Measurements from ENCODE around the gene OTOP2.
A peak's percentile ranks its signal among the peaks of the same experiment; 100 is the strongest.
"Not testable (repeated sequence)": the region's sequence is repeated elsewhere in the genome, so short reads cannot be mapped to it uniquely, and the experiment has no call there.

Gene OTOP2

DNA sequence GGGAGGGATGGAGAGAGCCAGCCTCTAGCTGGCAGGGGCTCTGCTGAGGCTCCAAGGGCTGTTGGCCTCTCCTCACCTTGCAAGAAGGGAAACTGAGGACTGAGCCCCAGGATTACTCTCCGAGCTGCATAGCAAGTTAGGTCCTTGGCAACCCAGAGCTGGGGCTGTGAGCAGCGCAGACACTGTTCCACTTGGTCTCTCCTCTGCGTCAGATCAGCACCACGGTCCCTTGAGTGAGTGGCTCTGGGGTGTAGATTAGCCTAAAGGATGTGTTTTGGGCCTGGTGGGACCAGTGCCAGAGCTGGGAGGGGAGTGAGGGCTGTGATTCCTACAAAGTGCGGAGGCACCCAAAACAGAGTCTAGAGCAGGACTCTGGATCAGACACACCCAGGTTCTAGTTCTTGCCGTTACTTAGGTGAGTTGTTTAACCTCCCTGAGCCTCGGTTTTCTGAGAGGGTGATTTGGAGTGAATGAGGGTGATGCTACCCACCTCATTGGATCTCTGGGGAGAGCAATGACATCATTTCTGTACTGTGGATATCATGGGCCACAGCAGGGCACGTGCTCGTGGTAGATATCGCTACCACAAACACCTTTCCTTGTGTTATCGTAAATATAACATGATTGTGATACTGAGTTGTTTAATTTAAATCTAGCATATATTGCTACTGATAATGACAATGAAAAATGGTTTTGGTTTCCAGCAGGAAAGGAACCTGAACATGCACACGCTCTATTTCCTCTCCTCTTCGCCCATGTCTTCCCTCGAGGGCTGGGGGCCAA, 22.5 kb upstream of the OTOP2 start:
- no peak for DNase-seq

GRCh38 chr17:74903034-74903433, 21.0 kb upstream of the OTOP2 start:
- no peak for DNase-seq

DNA sequence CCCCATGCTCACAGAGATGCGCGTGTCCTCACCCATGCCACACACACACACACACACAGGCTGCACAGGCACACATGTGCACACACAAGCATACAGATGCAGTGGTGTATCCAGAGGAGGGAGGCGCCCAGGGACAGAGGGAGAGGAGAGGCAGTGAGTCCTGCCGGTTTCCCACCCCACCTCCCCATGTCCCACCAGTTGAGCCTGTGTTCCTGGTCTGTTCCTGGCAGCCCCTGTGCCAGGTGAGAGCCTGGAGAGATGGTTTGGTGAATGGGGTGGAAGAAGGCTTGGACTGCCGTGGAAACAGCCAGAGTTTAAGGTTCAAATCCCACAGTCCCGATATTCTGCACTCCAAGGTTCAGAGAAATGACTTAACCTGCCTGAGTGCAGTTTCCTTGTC, 20.4 kb upstream of the OTOP2 start:
- no peak for DNase-seq

DNA sequence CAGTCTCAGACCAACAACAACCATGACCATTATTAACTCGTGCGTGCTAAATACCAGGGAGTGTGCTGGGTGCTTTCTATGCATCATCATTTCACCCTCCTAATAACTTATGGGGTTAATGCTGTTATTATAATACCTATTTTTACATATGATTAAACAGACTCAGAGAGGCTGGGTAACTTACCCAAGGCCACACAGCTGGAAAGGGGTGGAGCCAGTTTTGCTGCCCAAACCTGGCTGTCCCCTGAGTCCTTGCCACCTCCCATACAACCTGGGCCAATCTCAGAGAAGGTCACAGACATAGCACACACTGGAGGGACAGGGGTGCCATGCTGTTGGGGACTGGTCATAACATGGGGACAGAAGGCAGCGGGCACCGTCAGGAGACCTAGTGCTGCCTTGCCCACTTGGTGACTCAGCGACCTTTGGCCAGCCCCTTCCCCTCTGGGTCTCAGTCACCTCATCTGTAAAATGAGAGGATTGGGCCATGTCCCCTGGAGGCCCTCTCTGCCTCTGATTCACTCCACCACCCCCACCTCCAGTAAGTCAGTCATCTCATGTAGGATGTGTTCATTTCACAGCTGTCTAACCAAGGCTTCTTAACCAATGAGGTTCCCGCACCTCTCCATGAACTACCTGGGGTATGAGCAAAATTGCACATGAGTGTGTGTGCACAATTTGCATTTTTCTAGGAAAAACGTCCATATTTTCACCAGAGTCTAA, 19.2 kb upstream of the OTOP2 start:
- DNase-seq, result no peak

DNA sequence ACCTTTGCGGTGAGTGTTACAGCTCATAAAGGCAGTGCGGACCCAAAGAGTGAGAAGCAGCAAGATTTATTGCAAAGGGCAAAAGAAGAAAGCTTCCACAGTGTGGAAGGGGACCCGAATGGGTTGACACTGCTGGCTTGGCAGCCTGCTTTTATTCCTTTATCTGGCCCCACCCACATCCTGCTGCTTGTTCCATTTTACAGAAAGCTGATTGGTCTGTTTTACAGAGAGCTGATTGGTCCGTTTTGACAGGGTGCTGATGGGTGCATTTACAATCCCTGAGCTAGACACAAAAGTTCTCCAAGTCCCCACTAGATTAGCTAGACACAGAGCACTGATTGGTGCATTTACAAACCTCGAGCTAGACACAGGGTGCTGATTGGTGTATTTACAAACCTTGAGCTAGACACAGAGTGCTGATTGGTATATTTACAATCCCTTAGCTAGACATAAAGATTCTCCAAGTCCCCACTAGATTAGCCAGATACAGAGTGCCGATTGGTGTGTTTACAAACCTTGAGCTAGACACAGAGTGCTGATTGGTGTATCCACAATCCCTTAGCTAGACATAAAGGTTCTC, 17.8 kb upstream of the OTOP2 start:
- not testable (repeated sequence) for DNase-seq

- DNase-seq, result no peak
Measured at GRCh38 chr17:74907012-74907411, 17.1 kb upstream of the OTOP2 start.

DNA sequence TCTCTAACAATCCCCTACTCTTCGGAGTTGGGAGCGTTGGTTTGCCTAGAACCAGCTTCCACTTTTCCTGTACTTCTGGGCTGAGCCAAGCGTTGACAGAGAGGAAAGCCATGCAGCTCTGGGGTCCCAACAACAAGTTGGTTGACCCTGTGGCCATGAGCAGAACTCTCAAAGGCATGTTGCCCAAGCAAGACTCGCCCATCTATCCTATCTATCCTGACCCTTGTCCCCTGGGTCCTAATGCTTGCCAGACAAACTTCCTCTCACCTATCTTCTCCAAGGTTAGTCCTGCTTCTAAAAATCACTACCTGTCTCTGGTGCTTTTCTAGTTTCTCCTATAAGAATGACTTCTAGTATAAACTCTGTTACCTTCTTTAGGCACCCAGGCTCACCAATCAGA, 15.0 kb upstream of the OTOP2 start:
- DNase-seq, result not testable (repeated sequence)

DNA sequence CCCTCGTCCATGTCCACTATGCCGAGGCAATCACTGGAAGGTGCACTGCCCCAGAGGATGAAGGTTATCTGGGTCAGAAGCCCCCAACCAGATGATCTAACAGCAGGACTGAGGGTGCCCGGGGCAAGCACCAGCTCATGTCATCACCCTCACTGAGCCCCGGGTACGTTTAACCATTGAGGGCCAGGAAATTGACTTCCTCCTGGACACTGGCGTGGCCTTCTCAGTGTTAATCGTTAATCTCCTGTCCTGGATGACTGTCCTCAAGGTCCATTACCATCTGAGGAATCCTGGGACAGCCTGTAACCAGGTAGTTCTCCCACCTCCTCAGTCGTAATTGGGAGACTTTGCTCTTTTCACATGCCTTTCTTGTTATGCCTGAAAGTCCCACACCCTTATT, 12.7 kb upstream of the OTOP2 start:
- DNase-seq, result not testable (repeated sequence)

DNA sequence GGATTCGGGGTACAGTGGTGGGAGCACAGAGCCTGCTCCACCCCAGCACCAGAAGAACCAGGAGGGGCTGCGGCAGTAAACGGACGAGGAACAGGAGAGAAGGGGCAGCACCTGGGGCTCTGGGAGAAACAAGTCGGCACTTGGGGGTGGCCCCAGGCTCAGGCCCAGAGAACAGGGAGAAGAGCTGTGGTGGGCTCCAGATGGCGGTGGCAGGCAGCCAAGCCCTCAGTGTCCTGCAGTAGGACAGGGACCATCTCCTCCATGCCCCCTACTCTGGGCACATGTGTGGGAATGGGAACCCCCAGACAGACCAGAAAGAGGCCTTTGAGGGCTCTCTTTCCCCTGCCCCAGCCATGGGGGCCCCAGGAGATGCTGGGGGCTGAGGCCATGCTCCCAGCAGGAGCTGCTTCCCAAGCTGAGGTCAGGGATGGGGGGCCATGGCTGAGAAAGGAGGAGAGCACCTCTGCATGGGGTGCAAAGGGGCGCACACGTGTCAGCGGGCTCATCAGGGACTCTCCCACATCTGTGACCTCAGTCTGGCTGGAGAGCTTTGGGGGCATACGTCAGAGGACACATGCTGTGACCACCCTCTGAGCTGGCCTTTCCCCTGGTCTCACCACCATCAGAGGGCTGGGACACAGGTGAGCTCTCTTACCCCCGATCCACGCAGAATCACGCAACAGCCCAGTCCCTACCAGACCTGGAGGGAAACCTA, 7.8 kb upstream of the OTOP2 start:
- no peak for DNase-seq

DNA sequence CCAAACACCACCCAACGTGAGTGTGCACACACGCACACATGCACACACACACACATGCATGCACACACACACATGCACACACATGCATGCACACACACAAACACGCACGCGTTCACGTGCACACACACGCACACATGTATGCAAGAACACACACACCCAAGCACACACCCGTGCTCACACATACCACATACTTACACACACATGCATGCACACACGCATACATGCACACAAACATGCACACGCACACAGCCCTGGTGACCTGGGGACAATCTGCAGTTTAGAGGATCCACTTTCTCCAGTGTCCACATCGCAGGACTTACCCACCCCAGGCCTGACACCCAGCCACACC, 7.2 kb upstream of the OTOP2 start:
- no peak for DNase-seq

DNA sequence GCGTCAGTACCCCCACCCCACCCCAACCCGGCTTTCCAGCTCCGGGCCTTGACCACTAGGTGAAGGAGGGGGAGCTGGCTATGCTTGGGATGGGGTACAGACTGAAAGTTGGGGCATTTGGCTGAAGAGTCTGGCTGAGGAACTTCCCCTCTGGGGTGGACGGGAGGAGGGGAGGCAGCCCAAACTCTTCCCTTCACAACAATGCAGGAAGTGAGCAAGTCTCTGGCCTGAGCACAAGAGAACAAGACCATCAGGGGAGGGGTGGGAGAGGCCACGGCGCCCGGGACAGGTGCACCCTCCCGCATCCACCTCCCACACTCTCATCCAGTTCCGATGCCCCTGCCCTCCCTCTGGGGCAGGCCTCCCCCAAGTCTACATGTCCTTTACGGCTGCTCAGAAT, 6.6 kb upstream of the OTOP2 start:
- DNase-seq, result no peak

GRCh38 chr17:74918906-74919305, 5.2 kb upstream of the OTOP2 start:
- DNase-seq, result no peak

GRCh38 chr17:74919440-74920305, 4.4 kb upstream of the OTOP2 start:
- DNase-seq, result no peak

DNA sequence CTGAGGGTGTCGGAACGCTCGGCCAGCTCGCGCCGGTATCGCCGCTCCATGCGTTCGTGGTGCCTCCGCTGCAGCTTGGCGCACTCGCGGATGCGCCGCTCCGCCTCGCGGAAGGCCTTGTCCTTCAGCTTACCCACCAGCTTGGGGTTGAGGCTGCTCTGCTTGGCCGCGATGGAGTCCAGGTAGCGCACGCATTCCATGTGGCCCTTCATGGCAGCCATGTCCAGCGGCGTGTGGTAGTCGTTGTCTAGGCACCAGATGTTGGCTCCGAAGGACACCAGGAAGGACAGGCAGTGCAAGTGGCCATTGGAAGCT, 3.8 kb upstream of the OTOP2 start:
- no peak for DNase-seq

- no peak for DNase-seq
Measured at GRCh38 chr17:74920642-74921025, 3.4 kb upstream of the OTOP2 start.

- no peak for DNase-seq
Measured at GRCh38 chr17:74921026-74921681, 2.9 kb upstream of the OTOP2 start.

GRCh38 chr17:74921769-74922168, 2.3 kb upstream of the OTOP2 start:
- DNase-seq, result no peak

- DNase-seq, result no peak
Measured at GRCh38 chr17:74922172-74922571, 1.9 kb upstream of the OTOP2 start.

DNA sequence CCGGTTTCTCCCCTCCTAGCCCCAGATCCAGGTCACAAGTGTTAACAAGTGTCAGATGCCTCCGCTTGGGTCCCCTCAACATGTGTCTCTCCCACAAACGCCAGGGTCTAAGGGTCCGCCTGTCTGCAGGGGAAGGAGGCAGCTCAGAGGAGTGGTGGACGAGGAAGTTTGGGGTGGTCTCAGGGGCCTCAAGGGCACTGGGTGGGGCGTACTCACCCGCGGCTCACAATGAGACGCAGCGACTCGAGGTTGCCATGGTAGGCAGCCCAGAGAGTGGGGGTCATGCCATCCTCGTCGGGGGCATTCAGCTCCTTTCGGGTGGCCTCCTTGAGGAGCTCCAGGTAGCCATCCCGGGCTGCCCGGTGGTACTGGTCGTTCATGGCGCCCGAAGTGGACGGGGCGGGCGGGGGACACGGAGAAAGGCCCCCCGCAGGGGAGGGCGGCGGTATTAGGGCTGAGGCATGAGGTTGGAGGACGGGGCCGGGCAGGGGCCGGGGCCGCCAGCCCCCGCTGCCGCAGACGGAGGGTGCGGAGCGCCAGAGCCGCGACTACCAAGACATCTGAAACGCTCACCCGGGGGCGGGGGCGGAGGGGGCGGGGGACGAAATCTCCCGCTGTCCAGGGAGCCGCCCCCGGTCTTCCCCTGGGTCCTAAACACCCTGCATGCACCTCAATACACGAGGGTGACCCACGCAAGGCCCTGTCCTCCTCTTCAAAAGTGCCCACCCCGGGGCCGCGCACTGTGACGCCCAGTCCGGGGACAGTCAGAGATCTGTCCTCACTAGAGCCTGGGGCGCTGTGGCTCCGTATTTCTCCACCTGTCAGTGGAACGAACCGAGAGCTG, 1.2 kb upstream of the OTOP2 start, which contains the start of gene USH1G:
TSS of gene USH1G (minus strand) at position 562 of the 844 bp plus-strand sequence. CDS start at position 380, 182 bp downstream.
- no peak for DNase-seq

GRCh38 chr17:74923538-74924249, 379 bp upstream of the OTOP2 start:
- DNase-seq, result peak; percentile 5
